Measurements from ENCODE around the gene SH2D2A.

Gene SH2D2A

GRCh38 chr1:156804572-156805243 lies 11.9 kb downstream of the SH2D2A start:
- TF ChIP-seq CTCF (IDR thresholded peaks at IDR 0.05; ENCODE audit: control insufficient read depth, extremely low read depth, insufficient read depth), result no peak
- no peak overlapping the region for H3K4me3 ChIP-seq (ENCODE audit: low read depth, low read length)
- DNase-seq (ENCODE audit: low read depth), result no peak

GRCh38 chr1:156804026-156804425 lies 12.6 kb downstream of the SH2D2A start:
- no peak for TF ChIP-seq CTCF (IDR thresholded peaks at IDR 0.05; ENCODE audit: control insufficient read depth, extremely low read depth, insufficient read depth)
- H3K4me3 ChIP-seq (ENCODE audit: low read depth, low read length), result no peak overlapping the region
- no peak for DNase-seq (ENCODE audit: low read depth)

- TF ChIP-seq CTCF (IDR thresholded peaks at IDR 0.05; ENCODE audit: control insufficient read depth, extremely low read depth, insufficient read depth), result no peak
- DNase-seq (ENCODE audit: low read depth), result no peak
- H3K4me3 ChIP-seq (ENCODE audit: low read depth, low read length), result no peak overlapping the region
Observed at GRCh38 chr1:156803086-156803851, 13.4 kb downstream of the SH2D2A start.

GRCh38 chr1:156802421-156802935 lies 14.2 kb downstream of the SH2D2A start:
- no peak overlapping the region for H3K4me3 ChIP-seq (ENCODE audit: low read depth, low read length)
- no peak for TF ChIP-seq CTCF (IDR thresholded peaks at IDR 0.05; ENCODE audit: control insufficient read depth, extremely low read depth, insufficient read depth)
- DNase-seq (ENCODE audit: low read depth), result no peak

GRCh38 chr1:156801409-156802121 lies 15.1 kb downstream of the SH2D2A start:
- DNase-seq (ENCODE audit: low read depth), result no peak
- TF ChIP-seq CTCF (IDR thresholded peaks at IDR 0.05; ENCODE audit: control insufficient read depth, extremely low read depth, insufficient read depth), result no peak
- no peak overlapping the region for H3K4me3 ChIP-seq (ENCODE audit: low read depth, low read length)

GRCh38 chr1:156797212-156797871 lies 19.3 kb downstream of the SH2D2A start:
- peak; percentile 26 for DNase-seq (ENCODE audit: low read depth)
- no peak overlapping the region for H3K4me3 ChIP-seq (ENCODE audit: low read depth, low read length)
- peak; percentile 82 for TF ChIP-seq CTCF (IDR thresholded peaks at IDR 0.05; ENCODE audit: control insufficient read depth, extremely low read depth, insufficient read depth)

All from LNCaP clone FGC (cell line).